Thyroid gland (tissue), 4 donors: ENCODE results near the gene MAX. TPM values are rescaled to one million over a fixed set of nuclear protein-coding genes. Genes with fewer than 3 reads are reported as not detected.

Source experiments
- DNase-seq, 2 donors: peaks; one replicate each; pipeline ENCODE4 v3.0.0-alpha.2; 2019
- H3K27ac ChIP-seq, 3 donors: fragments of 200-600 bp; sonication (generic); 1 replicate in 2 of 3; 2 replicates in 1 of 3; pipeline ENCODE4 v1.5.1; 2016 to 2019; ENCODE audit warnings: mild to moderate bottlenecking in 1 of 3, moderate library complexity in 1 of 3
- H3K27me3 ChIP-seq: fragments of 200-600 bp; sonication (generic); one replicate; pipeline ENCODE4 v1.5.1; 2019
- H3K36me3 ChIP-seq, 2 donors: fragments of 200-600 bp; sonication (generic); one replicate each; pipeline ENCODE4 v1.5.1; 2016 to 2019
- H3K4me1 ChIP-seq, 2 donors: fragments of 200-600 bp; sonication (generic); one replicate each; pipeline ENCODE4 v1.5.1; 2017 to 2019
- H3K4me3 ChIP-seq, 3 donors: fragments of 200-600 bp; sonication (generic); replicated peaks in 1 of 3; 1 replicate in 2 of 3; 2 replicates in 1 of 3; pipeline ENCODE4 v1.5.1; 2016; ENCODE audit warnings: mild to moderate bottlenecking in 1 of 3
- H3K9me3 ChIP-seq: fragments of 200-600 bp; sonication (generic); one replicate; pipeline ENCODE4 v1.5.1; 2017
- CTCF ChIP-seq, 6 experiments: fragments of 200-600 bp in 3 of 6; fragments of 450-650 bp in 3 of 6; sonication (generic) in 3 of 6; IDR thresholded peaks; one replicate each; pipeline ENCODE4 v1.5.1; 2016 to 2019; ENCODE audit warnings: antibody characterized with exemption in 6 of 6, mild to moderate bottlenecking in 2 of 6, inconsistent platforms in 1 of 6, moderate library complexity in 1 of 6
- POLR2A ChIP-seq, 2 donors: fragments of 450-650 bp; IDR thresholded peaks; one replicate each; pipeline ENCODE4 v1.6.1; 2017; ENCODE audit warnings: antibody characterized with exemption in 2 of 2, mild to moderate bottlenecking in 2 of 2, moderate library complexity in 1 of 2
- WGBS, 2 donors: methylation state at CpG; one replicate each; pipeline ENCODE4 v1.1.5; 2017; 5-methylcytosine and 5-hydroxymethylcytosine counted together
- intact Hi-C: fragments of 100-400 bp; cut with DNase I; formaldehyde crosslinking; loops from one replicate; pipeline ENCODE4 v1.15.1; 2023
- total RNA-seq, 4 donors: library from RNA; depleted of rRNA; stranded (reverse); fragments of >200 nt; gene quantifications; one replicate each; pipeline ENCODE4 v1.2.3, GENCODE V29; 2016

MAX gene
- total RNA-seq, 4 donors from 2014 or later: 56.7 to 71.4 (median 63.3) TPM

- no peak for TF ChIP-seq CTCF (IDR thresholded peaks at IDR 0.05)
- TF ChIP-seq POLR2A (IDR thresholded peaks at IDR 0.05): no peak
- no peaks in the 10 kb centered on the region for H3K4me1 ChIP-seq
- 87 to 88% methylated on average over 8 of the region's 8 CpGs for WGBS, 2 donors
- no peaks in the 10 kb centered on the region for H3K36me3 ChIP-seq
- no peaks in the 10 kb centered on the region for H3K27me3 ChIP-seq
- intact Hi-C loops: no loop called here
- no peak overlapping the region for H3K4me3 ChIP-seq
- no peaks in the 10 kb centered on the region for H3K9me3 ChIP-seq
- no peak for DNase-seq
- no peak overlapping the region for H3K27ac ChIP-seq
These were observed 40.8 kb upstream of the MAX start for GRCh38 chr14:65142914-65143625.

GRCh38 chr14:65142429-65142828, 40.1 kb upstream of the MAX start:
- H3K27me3 ChIP-seq: no peaks in the 10 kb centered on the region
- H3K27ac ChIP-seq: no peak overlapping the region
- no peaks in the 10 kb centered on the region for H3K36me3 ChIP-seq
- H3K9me3 ChIP-seq: no peaks in the 10 kb centered on the region
- 69 to 79% methylated on average over 4 of the region's 4 CpGs for WGBS, 2 donors
- TF ChIP-seq CTCF (IDR thresholded peaks at IDR 0.05): no peak
- no peak for TF ChIP-seq POLR2A (IDR thresholded peaks at IDR 0.05)
- no peaks in the 10 kb centered on the region for H3K4me1 ChIP-seq
- intact Hi-C loops: no loop called here
- no peak for DNase-seq
- no peak overlapping the region for H3K4me3 ChIP-seq

GRCh38 chr14:65141523-65141922, 39.2 kb upstream of the MAX start:
- Histone ChIP-seq H3K27ac (no peak overlapping the region), H3K4me1 (no peaks in the 10 kb centered on the region), H3K9me3 (no peaks in the 10 kb centered on the region), H3K4me3 (no peak overlapping the region), H3K27me3 (no peaks in the 10 kb centered on the region), H3K36me3 (no peaks in the 10 kb centered on the region)
- TF ChIP-seq POLR2A (IDR thresholded peaks at IDR 0.05) (no peak), CTCF (IDR thresholded peaks at IDR 0.05) (no peak)
- intact Hi-C loops: no loop called here
- DNase-seq: no peak
- WGBS, 2 donors: 82 to 92% methylated on average over 5 of the region's 5 CpGs

GRCh38 chr14:65137648-65138307, 35.5 kb upstream of the MAX start:
- intact Hi-C loops: no loop called here
- DNase-seq: no peak
- 78 to 80% methylated on average over 9 of the region's 9 CpGs for WGBS, 2 donors
- Histone ChIP-seq H3K36me3 (no peaks in the 10 kb centered on the region), H3K27me3 (no peaks in the 10 kb centered on the region), H3K4me1 (peaks cover 0 to 3% of the 10 kb centered on the region in 2 donors), H3K9me3 (no peaks in the 10 kb centered on the region), H3K27ac (no peak overlapping the region), H3K4me3 (no peak overlapping the region)
- TF ChIP-seq CTCF (IDR thresholded peaks at IDR 0.05) (no peak), POLR2A (IDR thresholded peaks at IDR 0.05) (no peak)
